ENCODE data around the gene CCDC188. TPM values are rescaled to one million over a fixed set of nuclear protein-coding genes. Genes with fewer than 3 reads are reported as not detected.

Gene CCDC188
- total RNA-seq, 3 donors from 2014 or later (not counting 1 experiment from before 2014, with no cell fraction given) = 0.64 TPM; not detected in 2

- H3K4me3 Mint-ChIP-seq = no peak overlapping the region
- no peaks in the 10 kb centered on the region for H3K27me3 Mint-ChIP-seq (ENCODE audit: low read depth in 2 of 2)
- Histone ChIP-seq H3K4me3 (ENCODE audit: low read length) (no peak overlapping the region), H3K36me3 (ENCODE audit: control insufficient read depth, insufficient read depth, low read length) (no peaks in the 10 kb centered on the region), H3K9me3 (ENCODE audit: control insufficient read depth, insufficient read depth, low read length) (no peaks in the 10 kb centered on the region), H3K27me3 (ENCODE audit: control insufficient read depth, insufficient read depth, low read length) (peaks cover 4% of the 10 kb centered on the region), H3K4me1 (ENCODE audit: control insufficient read depth, insufficient read depth, low read length) (peaks cover 21% of the 10 kb centered on the region), H3K27ac (ENCODE audit: low read length) (no peak overlapping the region)
- ATAC-seq = no peak
- DNase-seq = no peak
- no peak overlapping the region for H3K27ac Mint-ChIP-seq
- no peak for TF ChIP-seq CTCF (IDR thresholded peaks at IDR 0.05)
- intact Hi-C loops (cut with micrococcal nuclease) = loop anchor here (5.0 kb wide), 1 partner anchor 303 kb away; no protein-coding TSS in a partner anchor
- whole genome bisulfite sequencing (ENCODE audit: insufficient coverage) = 68% methylated on average over 14 of the region's 14 CpGs
- no peaks in the 10 kb centered on the region for H3K9me3 Mint-ChIP-seq
- H3K36me3 Mint-ChIP-seq = no peaks in the 10 kb centered on the region
- peaks cover 0 to 4% of the 10 kb centered on the region in 2 donors for H3K4me1 Mint-ChIP-seq
Observed at GRCh38 chr22:20154602-20155187, 3.8 kb upstream of the CCDC188 start.

DNA sequence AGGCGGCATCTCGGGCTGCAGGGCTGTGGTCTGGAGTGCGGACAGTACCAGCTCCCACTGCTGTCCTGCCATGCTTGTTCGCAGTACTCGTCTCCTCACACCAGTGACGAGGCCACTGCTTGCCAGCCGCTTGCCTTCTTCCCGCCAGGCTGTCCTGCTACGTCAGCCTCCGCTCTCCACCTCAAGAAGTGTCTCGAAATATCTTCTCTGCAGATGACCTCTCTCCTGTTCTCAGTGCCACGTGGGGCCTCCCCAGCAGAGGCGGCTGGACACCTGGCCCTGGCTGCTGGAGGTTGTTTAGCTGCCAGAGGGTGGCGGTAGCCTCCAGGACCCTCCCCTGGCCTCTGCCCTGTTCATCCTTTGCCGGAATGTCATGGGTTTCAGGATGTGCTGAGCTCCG, 3.1 kb upstream of the CCDC188 start:
- peaks cover 4% of the 10 kb centered on the region for H3K27me3 ChIP-seq (ENCODE audit: control insufficient read depth, insufficient read depth, low read length)
- H3K27ac ChIP-seq (ENCODE audit: low read length) = no peak overlapping the region
- H3K4me3 ChIP-seq (ENCODE audit: low read length) = no peak overlapping the region
- H3K36me3 ChIP-seq (ENCODE audit: control insufficient read depth, insufficient read depth, low read length) = no peaks in the 10 kb centered on the region
- DNase-seq (no peak), ATAC-seq (no peak)
- H3K9me3 Mint-ChIP-seq = no peaks in the 10 kb centered on the region
- H3K9me3 ChIP-seq (ENCODE audit: control insufficient read depth, insufficient read depth, low read length) = no peaks in the 10 kb centered on the region
- 87% methylated on average over 16 of the region's 16 CpGs for WGBS (ENCODE audit: insufficient coverage)
- peaks cover 21% of the 10 kb centered on the region for H3K4me1 ChIP-seq (ENCODE audit: control insufficient read depth, insufficient read depth, low read length)
- no peak overlapping the region for H3K4me3 Mint-ChIP-seq
- H3K27ac Mint-ChIP-seq = no peak overlapping the region
- H3K4me1 Mint-ChIP-seq = peaks cover 0 to 4% of the 10 kb centered on the region in 2 donors
- no peak for TF ChIP-seq CTCF (IDR thresholded peaks at IDR 0.05)
- H3K36me3 Mint-ChIP-seq = no peaks in the 10 kb centered on the region
- H3K27me3 Mint-ChIP-seq (ENCODE audit: low read depth in 2 of 2) = no peaks in the 10 kb centered on the region
- intact Hi-C loops (cut with micrococcal nuclease) = no loop called here

- no peak overlapping the region for H3K27ac Mint-ChIP-seq
- no peaks in the 10 kb centered on the region for H3K9me3 Mint-ChIP-seq
- H3K4me1 Mint-ChIP-seq = peaks cover 0 to 4% of the 10 kb centered on the region in 2 donors
- peaks cover 21% of the 10 kb centered on the region for H3K4me1 ChIP-seq (ENCODE audit: control insufficient read depth, insufficient read depth, low read length)
- no peaks in the 10 kb centered on the region for H3K36me3 ChIP-seq (ENCODE audit: control insufficient read depth, insufficient read depth, low read length)
- H3K27me3 Mint-ChIP-seq (ENCODE audit: low read depth in 2 of 2) = no peaks in the 10 kb centered on the region
- no peak for DNase-seq
- H3K36me3 Mint-ChIP-seq = no peaks in the 10 kb centered on the region
- H3K27ac ChIP-seq (ENCODE audit: low read length) = no peak overlapping the region
- intact Hi-C loops (cut with micrococcal nuclease) = no loop called here
- ATAC-seq = no peak
- no peaks in the 10 kb centered on the region for H3K9me3 ChIP-seq (ENCODE audit: control insufficient read depth, insufficient read depth, low read length)
- no peak overlapping the region for H3K4me3 ChIP-seq (ENCODE audit: low read length)
- TF ChIP-seq CTCF (IDR thresholded peaks at IDR 0.05) = no peak
- H3K27me3 ChIP-seq (ENCODE audit: control insufficient read depth, insufficient read depth, low read length) = peaks cover 2% of the 10 kb centered on the region
- WGBS (ENCODE audit: insufficient coverage) = 88% methylated on average over 14 of the region's 14 CpGs
- H3K4me3 Mint-ChIP-seq = no peak overlapping the region
Observed at GRCh38 chr22:20152464-20152890, 1.6 kb upstream of the CCDC188 start.

GRCh38 chr22:20151276-20151588, 377 bp upstream of the CCDC188 start:
- no peaks in the 10 kb centered on the region for H3K4me1 Mint-ChIP-seq
- DNase-seq (no peak), ATAC-seq (no peak)
- no peak overlapping the region for H3K27ac ChIP-seq (ENCODE audit: low read length)
- no peaks in the 10 kb centered on the region for H3K27me3 Mint-ChIP-seq (ENCODE audit: low read depth in 2 of 2)
- no peaks in the 10 kb centered on the region for H3K36me3 ChIP-seq (ENCODE audit: control insufficient read depth, insufficient read depth, low read length)
- 92% methylated on average over 3 of the region's 4 CpGs for WGBS (ENCODE audit: insufficient coverage)
- H3K9me3 Mint-ChIP-seq = no peaks in the 10 kb centered on the region
- TF ChIP-seq CTCF (IDR thresholded peaks at IDR 0.05) = no peak
- no peak overlapping the region for H3K4me3 ChIP-seq (ENCODE audit: low read length)
- intact Hi-C loops (cut with micrococcal nuclease) = no loop called here
- H3K4me3 Mint-ChIP-seq = no peak overlapping the region
- no peaks in the 10 kb centered on the region for H3K36me3 Mint-ChIP-seq
- H3K27me3 ChIP-seq (ENCODE audit: control insufficient read depth, insufficient read depth, low read length) = peaks cover 2% of the 10 kb centered on the region
- H3K4me1 ChIP-seq (ENCODE audit: control insufficient read depth, insufficient read depth, low read length) = peaks cover 14% of the 10 kb centered on the region
- no peaks in the 10 kb centered on the region for H3K9me3 ChIP-seq (ENCODE audit: control insufficient read depth, insufficient read depth, low read length)
- H3K27ac Mint-ChIP-seq = no peak overlapping the region

All from natural killer cell (primary cell).